Measurements from ENCODE around the gene TOPBP1. TPM values are rescaled to one million over a fixed set of nuclear protein-coding genes. Genes with fewer than 3 reads are reported as not detected.

TOPBP1 gene
- polyA plus RNA-seq, 1 donor (not counting 4 experiments of a cell fraction or from before 2014, with no cell fraction given): 26.1 TPM

DNA sequence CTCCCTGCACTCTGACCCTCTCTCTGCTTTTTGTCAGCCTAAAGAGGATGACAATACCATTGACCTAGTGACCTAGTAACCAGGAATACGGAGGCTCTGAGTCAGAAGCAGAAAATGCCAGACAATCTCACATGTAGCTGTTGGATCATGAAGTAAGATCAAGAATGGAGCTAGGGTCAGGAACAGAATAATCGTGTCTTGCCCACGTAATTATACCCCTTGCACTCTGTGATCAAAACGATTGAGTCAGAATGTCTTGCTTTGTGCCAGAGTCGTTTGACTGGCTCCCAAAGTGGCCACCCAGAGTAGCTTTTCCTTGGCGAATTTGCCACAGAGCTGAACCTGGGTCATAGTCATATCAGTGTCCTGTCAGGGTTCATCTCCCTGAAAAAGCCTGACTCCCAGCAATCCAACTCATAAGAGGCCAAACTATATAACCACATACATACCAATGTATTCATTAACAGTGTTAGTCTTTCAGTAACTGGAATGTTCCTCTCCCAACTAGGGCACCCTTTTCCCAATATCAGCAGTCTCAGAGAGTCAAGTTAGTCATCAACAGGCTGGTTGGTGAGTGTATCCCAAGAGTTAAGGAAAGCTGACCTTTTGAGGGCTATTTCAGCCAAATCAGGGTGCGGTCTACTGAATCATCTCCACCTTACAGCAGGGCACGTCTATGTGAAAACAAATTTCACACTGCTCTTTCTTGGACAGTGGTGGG, 93.3 kb downstream of the TOPBP1 start:
- Histone ChIP-seq H2AFZ (ENCODE audit: control insufficient read depth, low read length) (no peak overlapping the region), H4K20me1 (ENCODE audit: control insufficient read depth, extremely low read depth, insufficient read depth, low read length) (no peaks in the 10 kb centered on the region), H3K4me2 (ENCODE audit: control insufficient read depth, extremely low read depth, insufficient read depth, low read depth, low read length) (peak overlapping the region; percentile 28), H3K4me1 (ENCODE audit: control insufficient read depth, extremely low read depth, insufficient read depth, low read length) (peaks cover 44% of the 10 kb centered on the region), H3K9me3 (ENCODE audit: control insufficient read depth, low read depth, low read length) (no peaks in the 10 kb centered on the region), H3K27ac (ENCODE audit: control insufficient read depth, insufficient read depth, low read length) (peak overlapping the region; percentile 77), H3K36me3 (ENCODE audit: control insufficient read depth in 2 of 2, extremely low read depth in 1 of 2, insufficient read depth in 2 of 2, low read length in 2 of 2) (no peaks in the 10 kb centered on the region), H3K4me3 (ENCODE audit: control insufficient read depth in 2 of 3, extremely low read depth in 1 of 3, insufficient read depth in 2 of 3, low read depth in 1 of 3, low read length in 3 of 3) (no peak overlapping the region), H3K9me1 (ENCODE audit: control insufficient read depth, extremely low read depth, insufficient read depth, low read length) (no peaks in the 10 kb centered on the region), H3K27me3 (ENCODE audit: control insufficient read depth, extremely low read depth, insufficient read depth, low read length) (no peaks in the 10 kb centered on the region), H3K9ac (ENCODE audit: control insufficient read depth, extremely low read depth, insufficient read depth, low read length) (no peak overlapping the region), H3K79me2 (ENCODE audit: control insufficient read depth, insufficient read depth, low read length) (no peaks in the 10 kb centered on the region)
- peak; percentile 57 for FAIRE-seq
- dilution Hi-C loops (cut with MboI; ENCODE audit: extremely low pct_ligation_motif_present, low sequenced_read_pairs): no loop called here
- no peak for TF ChIP-seq EZH2 (IDR thresholded peaks at IDR 0.05; ENCODE audit: low read length)
- TF ChIP-seq, protein P1, sequence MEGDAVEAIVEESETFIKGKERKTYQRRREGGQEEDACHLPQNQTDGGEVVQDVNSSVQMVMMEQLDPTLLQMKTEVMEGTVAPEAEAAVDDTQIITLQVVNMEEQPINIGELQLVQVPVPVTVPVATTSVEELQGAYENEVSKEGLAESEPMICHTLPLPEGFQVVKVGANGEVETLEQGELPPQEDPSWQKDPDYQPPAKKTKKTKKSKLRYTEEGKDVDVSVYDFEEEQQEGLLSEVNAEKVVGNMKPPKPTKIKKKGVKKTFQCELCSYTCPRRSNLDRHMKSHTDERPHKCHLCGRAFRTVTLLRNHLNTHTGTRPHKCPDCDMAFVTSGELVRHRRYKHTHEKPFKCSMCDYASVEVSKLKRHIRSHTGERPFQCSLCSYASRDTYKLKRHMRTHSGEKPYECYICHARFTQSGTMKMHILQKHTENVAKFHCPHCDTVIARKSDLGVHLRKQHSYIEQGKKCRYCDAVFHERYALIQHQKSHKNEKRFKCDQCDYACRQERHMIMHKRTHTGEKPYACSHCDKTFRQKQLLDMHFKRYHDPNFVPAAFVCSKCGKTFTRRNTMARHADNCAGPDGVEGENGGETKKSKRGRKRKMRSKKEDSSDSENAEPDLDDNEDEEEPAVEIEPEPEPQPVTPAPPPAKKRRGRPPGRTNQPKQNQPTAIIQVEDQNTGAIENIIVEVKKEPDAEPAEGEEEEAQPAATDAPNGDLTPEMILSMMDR (optimal IDR thresholded peaks at IDR 0.05 in 1 of 3, IDR thresholded peaks at IDR 0.05 in 1 of 3, conservative IDR thresholded peaks at IDR 0.05 in 1 of 3; ENCODE audit: extremely low read depth in 1 of 3, insufficient read depth in 2 of 3, low read length in 3 of 3): no peak
- no peak for DNase-seq (ENCODE audit: low read depth, low spot score)

DNA sequence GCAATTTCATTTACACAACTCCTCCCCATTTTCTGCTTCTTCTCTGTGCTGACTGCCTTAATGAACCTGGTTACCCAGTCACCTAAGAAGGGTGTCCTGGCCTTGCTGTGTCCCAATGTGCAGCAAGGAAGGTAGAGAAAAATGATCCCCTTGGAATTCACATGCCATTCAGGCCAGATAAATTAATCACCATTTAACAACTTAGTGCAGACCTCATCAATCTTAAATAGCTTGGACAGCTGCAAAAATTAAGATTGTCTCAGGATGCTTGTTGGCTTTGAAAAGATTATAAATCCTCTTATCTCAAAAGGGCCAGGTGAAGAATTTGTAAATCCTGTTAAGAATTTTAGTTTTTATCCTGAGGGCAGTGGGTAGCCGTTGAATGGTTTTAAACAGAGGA, 97.9 kb downstream of the TOPBP1 start:
- H3K36me3 ChIP-seq (ENCODE audit: control insufficient read depth in 2 of 2, extremely low read depth in 1 of 2, insufficient read depth in 2 of 2, low read length in 2 of 2): no peaks in the 10 kb centered on the region
- TF ChIP-seq, protein P1 (optimal IDR thresholded peaks at IDR 0.05 in 1 of 3, IDR thresholded peaks at IDR 0.05 in 1 of 3, conservative IDR thresholded peaks at IDR 0.05 in 1 of 3; ENCODE audit: extremely low read depth in 1 of 3, insufficient read depth in 2 of 3, low read length in 3 of 3): no peak
- TF ChIP-seq EZH2 (IDR thresholded peaks at IDR 0.05; ENCODE audit: low read length): no peak
- no peak overlapping the region for H3K9ac ChIP-seq (ENCODE audit: control insufficient read depth, extremely low read depth, insufficient read depth, low read length)
- FAIRE-seq (no peak), DNase-seq (ENCODE audit: low read depth, low spot score) (no peak)
- H3K9me1 ChIP-seq (ENCODE audit: control insufficient read depth, extremely low read depth, insufficient read depth, low read length): no peaks in the 10 kb centered on the region
- H3K27ac ChIP-seq (ENCODE audit: control insufficient read depth, insufficient read depth, low read length): no peak overlapping the region
- dilution Hi-C loops (cut with MboI; ENCODE audit: extremely low pct_ligation_motif_present, low sequenced_read_pairs): no loop called here
- H2AFZ ChIP-seq (ENCODE audit: control insufficient read depth, low read length): no peak overlapping the region
- no peak overlapping the region for H3K4me3 ChIP-seq (ENCODE audit: control insufficient read depth in 2 of 3, extremely low read depth in 1 of 3, insufficient read depth in 2 of 3, low read depth in 1 of 3, low read length in 3 of 3)
- no peaks in the 10 kb centered on the region for H3K79me2 ChIP-seq (ENCODE audit: control insufficient read depth, insufficient read depth, low read length)
- H3K4me2 ChIP-seq (ENCODE audit: control insufficient read depth, extremely low read depth, insufficient read depth, low read depth, low read length): no peak overlapping the region
- no peaks in the 10 kb centered on the region for H3K9me3 ChIP-seq (ENCODE audit: control insufficient read depth, low read depth, low read length)
- peaks cover 9% of the 10 kb centered on the region for H3K4me1 ChIP-seq (ENCODE audit: control insufficient read depth, extremely low read depth, insufficient read depth, low read length)
- no peaks in the 10 kb centered on the region for H4K20me1 ChIP-seq (ENCODE audit: control insufficient read depth, extremely low read depth, insufficient read depth, low read length)
- H3K27me3 ChIP-seq (ENCODE audit: control insufficient read depth, extremely low read depth, insufficient read depth, low read length): no peaks in the 10 kb centered on the region
